Fibroblast of upper back skin (primary cell): Measurements from ENCODE around the gene MAML3.

Experiments
- DNase-seq: peaks from one replicate; pipeline ENCODE4 v3.0.0-alpha.2; 2013

MAML3 gene

GRCh38 chr4:140068271-140068670 lies 85.7 kb downstream of the MAML3 start:
- no peak for DNase-seq

- DNase-seq, result no peak
Observed at GRCh38 chr4:140066031-140066930, 87.7 kb downstream of the MAML3 start.

GRCh38 chr4:140065393-140065792 lies 88.6 kb downstream of the MAML3 start:
- DNase-seq, result no peak

GRCh38 chr4:140061659-140062289 lies 92.2 kb downstream of the MAML3 start:
- DNase-seq, result no peak

DNA sequence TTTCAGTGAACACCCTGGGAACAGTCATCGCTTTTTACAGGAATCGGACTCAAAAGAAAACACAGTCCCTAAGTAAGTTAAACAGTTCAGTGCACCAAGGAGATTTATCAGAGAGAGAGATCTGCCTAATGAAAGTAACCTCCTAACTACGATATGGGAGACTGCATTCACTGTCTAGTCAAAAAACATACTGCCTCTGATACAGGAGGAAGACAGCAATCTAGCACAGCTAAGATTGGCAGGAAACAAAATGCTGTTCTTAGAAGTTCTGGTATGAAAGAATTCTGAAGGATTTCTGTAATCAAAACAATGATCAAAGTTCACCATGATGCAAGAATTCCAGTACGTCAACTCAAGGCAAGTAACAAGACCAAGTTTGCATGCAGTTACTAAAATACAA lies 92.8 kb downstream of the MAML3 start:
- DNase-seq, result peak; percentile 48

GRCh38 chr4:140059159-140059558 lies 94.8 kb downstream of the MAML3 start:
- no peak for DNase-seq

- DNase-seq, result no peak
Observed at GRCh38 chr4:140057701-140058100, 96.3 kb downstream of the MAML3 start.

GRCh38 chr4:140056015-140056414 lies 98.0 kb downstream of the MAML3 start:
- no peak for DNase-seq

DNA sequence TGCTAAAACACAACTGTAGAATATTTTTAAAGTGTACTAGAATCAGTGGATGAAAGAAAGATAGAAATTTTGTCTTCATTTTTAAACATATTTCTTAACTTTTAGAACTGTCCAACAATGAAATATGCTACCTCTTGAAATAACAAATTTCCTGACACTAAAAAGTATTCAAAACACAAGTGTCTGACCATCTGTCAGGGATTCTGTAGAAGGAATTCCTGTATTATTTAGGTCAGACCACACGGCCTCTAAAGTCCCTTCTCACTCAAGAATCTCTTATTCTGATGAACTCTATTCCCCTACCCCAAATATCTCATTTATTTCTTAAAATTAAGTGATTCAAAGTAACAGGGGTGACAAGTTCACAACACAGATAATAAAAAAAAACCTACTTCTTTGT lies 99.1 kb downstream of the MAML3 start:
- no peak for DNase-seq

DNA sequence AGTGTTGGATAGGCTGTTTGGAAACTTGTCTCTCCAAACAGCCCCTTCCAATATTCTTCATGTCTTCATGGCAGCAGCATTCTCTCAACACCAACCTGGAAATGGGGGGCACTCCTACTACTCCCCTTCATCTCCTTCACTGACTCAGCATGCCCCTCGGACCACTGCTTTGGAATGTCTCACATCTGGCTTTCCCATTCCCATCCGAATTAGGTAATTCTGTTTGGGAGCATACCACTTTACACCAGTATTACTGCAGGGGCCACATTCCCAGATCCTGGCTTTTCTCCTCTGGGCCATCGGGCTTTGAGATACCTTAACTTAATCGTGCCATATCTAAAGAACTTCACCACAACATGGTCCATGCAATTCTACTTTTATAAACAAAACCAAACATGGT lies 100.8 kb downstream of the MAML3 start:
- no peak for DNase-seq

DNA sequence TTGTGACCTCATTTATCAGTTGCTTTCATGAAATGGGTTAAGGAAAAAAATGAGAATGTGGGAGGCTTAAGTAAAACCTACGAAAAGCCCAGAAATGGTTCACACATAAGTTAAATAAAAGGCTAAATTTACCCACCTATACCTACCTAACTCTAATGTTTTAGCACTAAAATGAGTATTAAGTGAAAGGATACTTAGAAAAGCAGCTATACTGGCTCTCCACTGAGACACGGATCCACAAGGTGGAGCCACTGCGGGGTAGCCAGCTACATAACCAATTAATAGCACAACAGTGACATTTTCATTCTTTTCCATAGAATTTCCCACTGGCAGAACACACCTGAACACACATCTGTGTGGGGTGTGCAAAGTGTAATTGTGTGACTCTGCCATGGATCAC lies 101.9 kb downstream of the MAML3 start:
- DNase-seq, result peak; percentile 46

GRCh38 chr4:140049849-140050637 lies 103.9 kb downstream of the MAML3 start:
- DNase-seq, result peak; percentile 42

GRCh38 chr4:140049024-140049848 lies 104.7 kb downstream of the MAML3 start:
- peak; percentile 44 for DNase-seq

GRCh38 chr4:140048419-140048995 lies 105.5 kb downstream of the MAML3 start:
- no peak for DNase-seq

DNA sequence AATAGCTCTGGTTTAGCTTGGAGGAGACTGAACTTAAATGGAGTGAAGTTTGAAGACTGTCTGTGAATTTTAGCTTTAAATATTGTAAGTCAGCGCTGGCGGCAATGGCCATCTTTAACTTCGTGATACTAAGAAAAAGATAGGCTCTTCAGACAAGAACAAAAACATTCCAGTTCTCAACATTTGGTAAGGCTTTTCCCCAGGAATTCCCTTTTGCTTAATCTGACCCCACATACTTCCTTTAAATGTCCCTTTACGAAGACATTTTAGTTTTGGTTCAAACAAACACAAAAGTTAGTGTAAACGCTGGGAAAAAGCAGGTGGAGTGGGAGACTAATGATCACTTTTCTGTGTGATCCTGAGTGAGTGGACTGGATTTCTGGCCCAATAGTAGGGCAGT lies 106.2 kb downstream of the MAML3 start:
- DNase-seq, result no peak

DNA sequence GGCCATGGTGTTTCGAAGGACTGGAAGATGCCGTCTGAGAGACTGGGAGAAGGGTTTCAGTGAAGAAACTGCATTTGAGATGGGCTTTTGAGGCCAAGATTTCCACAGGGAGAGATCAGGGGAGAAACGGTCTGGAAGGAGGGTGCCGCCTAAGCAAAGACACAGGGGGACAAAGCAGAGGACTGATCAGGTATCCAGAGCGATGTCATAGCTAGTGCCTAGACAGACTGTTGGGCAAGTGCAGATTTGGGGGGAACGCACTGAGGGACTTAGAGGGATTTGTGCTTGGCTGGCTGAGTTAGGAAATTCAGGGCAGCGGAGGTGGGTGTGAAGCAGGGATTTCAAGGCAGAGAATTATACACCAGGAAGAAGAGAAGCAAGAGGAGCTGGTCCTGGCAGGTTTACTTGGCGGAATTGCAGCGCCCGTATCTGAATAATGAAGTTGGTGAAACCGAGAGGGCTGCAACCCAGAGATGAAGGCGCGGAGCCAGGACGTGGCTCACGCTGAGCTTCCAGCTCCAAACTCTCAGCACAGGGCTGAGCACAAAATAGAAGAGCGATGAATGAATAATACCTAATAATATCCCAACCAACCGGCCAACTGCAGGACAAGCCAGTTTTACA lies 106.9 kb downstream of the MAML3 start:
- no peak for DNase-seq

GRCh38 chr4:140046543-140046942 lies 107.4 kb downstream of the MAML3 start:
- no peak for DNase-seq

DNA sequence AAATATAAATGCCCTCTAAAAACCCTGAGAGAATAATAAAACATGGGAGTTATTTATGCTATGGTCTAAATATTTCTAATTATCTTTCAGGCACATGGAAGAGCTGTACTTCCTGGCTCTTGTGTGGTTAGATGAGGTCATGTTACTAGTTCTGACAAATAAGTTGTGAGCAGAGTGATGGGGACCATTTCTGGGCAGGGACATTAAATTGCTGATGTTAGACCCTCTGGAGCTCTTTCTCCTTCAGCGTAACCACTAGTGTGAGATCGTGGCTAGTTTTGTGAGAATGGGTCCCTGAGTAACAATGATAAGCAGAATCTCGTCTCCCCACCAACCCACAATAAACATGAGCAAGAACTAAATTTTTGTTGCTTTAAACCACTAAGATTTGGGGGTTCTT lies 108.0 kb downstream of the MAML3 start:
- no peak for DNase-seq

- no peak for DNase-seq
Observed at GRCh38 chr4:140044337-140044902, 109.6 kb downstream of the MAML3 start.

- DNase-seq, result no peak
Observed at GRCh38 chr4:140042634-140043033, 111.3 kb downstream of the MAML3 start.

DNA sequence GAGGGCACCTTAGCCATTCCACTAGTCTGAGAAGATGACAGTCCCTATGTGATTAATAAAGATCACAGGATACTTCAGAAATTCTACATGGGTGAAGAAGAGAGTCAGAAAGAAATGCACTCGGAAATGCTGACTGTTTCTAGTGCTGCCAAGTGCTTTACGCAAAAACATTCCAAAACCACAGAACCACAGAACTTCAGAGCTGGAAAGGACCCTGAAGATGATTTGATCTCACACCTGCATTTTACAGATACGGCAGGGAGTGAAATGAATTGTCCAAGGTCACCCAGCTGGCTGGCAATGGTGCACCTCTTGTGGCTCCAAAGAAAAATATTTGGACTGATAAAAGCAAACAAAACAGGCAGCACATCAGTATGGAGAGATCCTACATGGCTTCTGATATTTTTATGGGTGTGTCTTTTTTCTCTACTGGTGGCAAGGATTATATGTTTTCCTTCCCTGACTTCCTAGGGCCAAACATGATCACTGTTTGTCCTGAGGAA lies 115.9 kb downstream of the MAML3 start:
- DNase-seq, result peak; percentile 56
